Measurements from ENCODE around the gene LCN10.

The LCN10 gene

GRCh38 chr9:136720251-136720897, 22.4 kb downstream of the LCN10 start:
- Histone ChIP-seq H2AFZ (ENCODE audit: low read depth, low read length) (no peak overlapping the region), H3K36me3 (ENCODE audit: insufficient read depth, low read length) (peaks cover 30% of the 10 kb centered on the region), H3K4me2 (ENCODE audit: insufficient read depth, low read length) (no peak overlapping the region), H3K27ac (ENCODE audit: low read length) (no peak overlapping the region), H3K79me2 (ENCODE audit: insufficient read depth, low read length) (peaks cover 1% of the 10 kb centered on the region; the same call in 1 of the 2 replicates), H3K27me3 (ENCODE audit: insufficient read depth, low read length, poor library complexity) (no peaks in the 10 kb centered on the region), H3K4me3 (ENCODE audit: low read depth in 1 of 2, low read length in 2 of 2) (no peak overlapping the region), H4K20me1 (ENCODE audit: insufficient read depth, low read length) (peaks cover 24% of the 10 kb centered on the region), H3K9ac (ENCODE audit: low read depth, low read length) (no peak overlapping the region), H3K9me3 (ENCODE audit: insufficient read depth, low read length, severe bottlenecking) (no peaks in the 10 kb centered on the region), H3K4me1 (ENCODE audit: insufficient read depth, low read length) (peaks cover 2% of the 10 kb centered on the region; the same call in 1 of the 2 replicates)
- DNase-seq = no peak
- ATAC-seq (ENCODE audit: insufficient read depth, low read depth) = no peak
- TF ChIP-seq EZH2 (IDR thresholded peaks at IDR 0.05; ENCODE audit: borderline replicate concordance, low read depth, low read length, severe bottlenecking) (no peak), CTCF (IDR thresholded peaks at IDR 0.05; ENCODE audit: borderline replicate concordance, extremely low read depth, low read length, poor library complexity, severe bottlenecking) (no peak)

DNA sequence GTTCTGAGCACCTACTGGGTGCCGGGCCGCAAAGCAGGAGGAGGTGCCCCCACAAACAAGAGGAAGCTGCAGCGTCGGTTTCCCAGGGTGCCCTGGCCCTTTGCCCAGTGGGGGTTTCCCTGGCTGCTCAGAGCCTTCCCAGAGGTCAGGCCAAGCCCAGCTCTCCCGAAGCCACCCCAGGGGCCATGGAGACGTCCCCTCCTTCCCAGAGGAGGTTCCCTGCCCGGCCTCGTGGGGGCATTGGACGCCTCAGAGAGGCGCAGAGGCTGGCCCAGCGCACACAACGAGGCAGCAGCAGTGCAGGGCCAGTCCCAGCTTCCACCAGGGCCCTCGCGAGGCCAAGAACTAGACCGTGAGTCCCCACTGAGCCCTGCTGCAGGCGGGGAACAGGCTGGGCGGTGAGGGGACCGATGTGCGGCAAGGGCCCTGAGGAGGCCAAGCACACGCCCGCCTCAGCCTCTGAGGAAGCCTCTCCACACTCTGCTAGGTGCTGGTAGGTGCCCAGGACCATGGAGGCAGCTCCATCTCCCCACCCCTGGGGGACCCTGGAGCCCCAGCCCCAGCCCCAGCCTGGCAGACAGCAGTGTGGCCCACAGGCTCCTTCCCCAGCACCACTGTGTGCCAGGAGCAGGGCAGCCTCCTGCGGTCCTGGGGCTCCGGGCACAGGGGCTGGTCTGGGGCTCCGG, 23.4 kb downstream of the LCN10 start:
- H3K36me3 ChIP-seq (ENCODE audit: insufficient read depth, low read length) = peaks cover 21% of the 10 kb centered on the region
- no peak overlapping the region for H3K4me3 ChIP-seq (ENCODE audit: low read depth in 1 of 2, low read length in 2 of 2)
- H4K20me1 ChIP-seq (ENCODE audit: insufficient read depth, low read length) = peaks cover 17% of the 10 kb centered on the region
- H3K27me3 ChIP-seq (ENCODE audit: insufficient read depth, low read length, poor library complexity) = no peaks in the 10 kb centered on the region
- no peak overlapping the region for H3K4me2 ChIP-seq (ENCODE audit: insufficient read depth, low read length)
- ATAC-seq (ENCODE audit: insufficient read depth, low read depth) = peak; percentile 15; the same call in 1 of the 3 replicates
- H3K9me3 ChIP-seq (ENCODE audit: insufficient read depth, low read length, severe bottlenecking) = no peaks in the 10 kb centered on the region
- DNase-seq = no peak
- no peak overlapping the region for H2AFZ ChIP-seq (ENCODE audit: low read depth, low read length)
- no peak overlapping the region for H3K9ac ChIP-seq (ENCODE audit: low read depth, low read length)
- H3K4me1 ChIP-seq (ENCODE audit: insufficient read depth, low read length) = no peaks in the 10 kb centered on the region
- no peak overlapping the region for H3K27ac ChIP-seq (ENCODE audit: low read length)
- TF ChIP-seq EZH2 (IDR thresholded peaks at IDR 0.05; ENCODE audit: borderline replicate concordance, low read depth, low read length, severe bottlenecking) (no peak), CTCF (IDR thresholded peaks at IDR 0.05; ENCODE audit: borderline replicate concordance, extremely low read depth, low read length, poor library complexity, severe bottlenecking) (no peak)
- no peaks in the 10 kb centered on the region; the same call in 1 of the 2 replicates for H3K79me2 ChIP-seq (ENCODE audit: insufficient read depth, low read length)

DNA sequence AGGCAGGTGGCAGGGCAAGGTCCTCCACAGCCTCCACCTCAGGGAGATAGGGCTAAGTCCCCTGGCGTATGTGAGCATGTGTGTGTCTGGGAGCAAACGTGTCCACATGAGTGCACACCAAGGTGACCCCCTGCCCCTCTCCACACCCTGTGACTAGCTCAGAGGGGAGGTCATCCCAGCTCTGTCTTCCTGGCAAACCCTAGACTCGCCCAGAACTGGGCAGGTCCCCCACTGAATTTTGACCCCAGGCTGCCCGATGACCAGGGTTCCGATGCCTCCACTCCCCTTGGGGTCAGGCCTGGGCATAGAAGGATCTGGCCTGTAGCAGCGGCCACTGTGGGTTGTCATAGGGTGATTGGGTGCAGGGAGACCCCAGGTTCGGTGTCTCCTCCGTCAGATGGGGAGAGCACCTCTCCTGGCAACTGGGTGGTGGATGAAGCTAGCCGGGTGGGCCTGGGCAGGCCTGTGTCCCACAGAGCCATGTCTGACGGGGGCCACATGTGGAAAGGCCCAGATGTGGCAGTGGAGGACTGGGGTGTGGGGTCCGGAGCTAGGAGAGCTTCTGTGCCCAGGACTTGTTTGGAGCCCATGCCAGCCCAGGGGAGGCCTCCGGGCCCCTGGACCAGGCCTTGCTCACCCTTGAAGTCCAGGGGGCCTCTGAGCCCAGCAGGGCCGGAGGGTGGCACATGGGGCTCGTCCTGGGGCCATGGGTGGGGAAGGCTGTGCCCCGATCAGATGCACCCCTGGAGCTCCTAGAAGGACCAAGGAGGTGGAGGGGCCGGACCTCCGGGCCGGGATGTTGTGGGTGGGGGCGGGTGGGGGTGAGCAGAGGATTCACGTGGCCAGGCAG, 24.2 kb downstream of the LCN10 start:
- no peaks in the 10 kb centered on the region for H3K9me3 ChIP-seq (ENCODE audit: insufficient read depth, low read length, severe bottlenecking)
- no peak overlapping the region for H3K9ac ChIP-seq (ENCODE audit: low read depth, low read length)
- H3K27me3 ChIP-seq (ENCODE audit: insufficient read depth, low read length, poor library complexity) = no peaks in the 10 kb centered on the region
- no peak overlapping the region for H3K4me3 ChIP-seq (ENCODE audit: low read depth in 1 of 2, low read length in 2 of 2)
- no peaks in the 10 kb centered on the region for H3K4me1 ChIP-seq (ENCODE audit: insufficient read depth, low read length)
- H4K20me1 ChIP-seq (ENCODE audit: insufficient read depth, low read length) = peaks cover 11% of the 10 kb centered on the region
- DNase-seq = no peak
- no peak for ATAC-seq (ENCODE audit: insufficient read depth, low read depth)
- H3K79me2 ChIP-seq (ENCODE audit: insufficient read depth, low read length) = no peaks in the 10 kb centered on the region
- no peak for TF ChIP-seq EZH2 (IDR thresholded peaks at IDR 0.05; ENCODE audit: borderline replicate concordance, low read depth, low read length, severe bottlenecking)
- TF ChIP-seq CTCF (IDR thresholded peaks at IDR 0.05; ENCODE audit: borderline replicate concordance, extremely low read depth, low read length, poor library complexity, severe bottlenecking) = no peak
- no peak overlapping the region for H2AFZ ChIP-seq (ENCODE audit: low read depth, low read length)
- no peak overlapping the region for H3K27ac ChIP-seq (ENCODE audit: low read length)
- H3K4me2 ChIP-seq (ENCODE audit: insufficient read depth, low read length) = no peak overlapping the region
- H3K36me3 ChIP-seq (ENCODE audit: insufficient read depth, low read length) = peaks cover 13% of the 10 kb centered on the region

All from DND-41 (cell line).